Fibroblast of lung (primary cell): Measurements from ENCODE around the gene PRDX5. TPM values are rescaled to one million over a fixed set of nuclear protein-coding genes. Genes with fewer than 3 reads are reported as not detected.

Experiments used
- DNase-seq, 2 donors: peaks; one replicate each; pipeline versions ENCODE4 v3.0.0 to v3.0.0-alpha.2; 2010; ENCODE audit warnings: low read depth in 2 of 2
- H2AFZ ChIP-seq: 2 replicates; pipeline ENCODE4 v1.5.1; 2012; ENCODE audit warnings: low read length, control low read depth, inconsistent platforms
- H3K27ac ChIP-seq: 2 replicates; pipeline ENCODE4 v1.5.1; 2011; ENCODE audit warnings: low read length, control low read depth; ENCODE audit not compliant: insufficient read depth
- H3K27me3 ChIP-seq: 2 replicates; pipeline ENCODE4 v1.5.1; 2011; ENCODE audit warnings: mild to moderate bottlenecking, low read length; ENCODE audit not compliant: control insufficient read depth, insufficient read depth
- H3K36me3 ChIP-seq: 2 replicates; pipeline ENCODE4 v1.5.1; 2011; ENCODE audit warnings: low read length; ENCODE audit not compliant: control insufficient read depth, insufficient read depth
- H3K4me1 ChIP-seq: 2 replicates; pipeline ENCODE4 v1.5.1; 2011; ENCODE audit warnings: low read length; ENCODE audit not compliant: control insufficient read depth, insufficient read depth; ENCODE audit errors: extremely low read depth
- H3K4me2 ChIP-seq: 2 replicates; pipeline ENCODE4 v1.5.1; 2011; ENCODE audit warnings: low read length, control low read depth; ENCODE audit not compliant: insufficient read depth; ENCODE audit errors: extremely low read depth
- H3K4me3 ChIP-seq, 4 experiments: fragments of 200-600 bp in 1 of 4; sonication (generic) in 1 of 4; replicated peaks in 1 of 4; 2 replicates each; pipeline ENCODE4 v1.5.1; 2011 to 2016; ENCODE audit warnings: low read length in 4 of 4, low read depth in 3 of 4, mild to moderate bottlenecking in 3 of 4, control low read depth in 2 of 4, inconsistent platforms in 1 of 4, mixed read lengths in 1 of 4; ENCODE audit not compliant: insufficient read depth in 1 of 4; ENCODE audit errors: control extremely low read depth in 1 of 4
- H3K79me2 ChIP-seq: 2 replicates; pipeline ENCODE4 v1.5.1; 2012; ENCODE audit warnings: mild to moderate bottlenecking, low read length, inconsistent platforms; ENCODE audit not compliant: control insufficient read depth, insufficient read depth
- H3K9ac ChIP-seq: 2 replicates; pipeline ENCODE4 v1.5.1; 2011; ENCODE audit warnings: mild to moderate bottlenecking, low read length, control low read depth; ENCODE audit not compliant: insufficient read depth
- H3K9me3 ChIP-seq: 2 replicates; pipeline ENCODE4 v1.5.1; 2012; ENCODE audit warnings: low read depth, low read length; ENCODE audit not compliant: control insufficient read depth, insufficient read depth
- H4K20me1 ChIP-seq: 2 replicates; pipeline ENCODE4 v1.5.1; 2011; ENCODE audit warnings: low read length; ENCODE audit not compliant: control insufficient read depth, insufficient read depth; ENCODE audit errors: extremely low read depth
- EZH2 ChIP-seq: IDR thresholded peaks from 2 replicates; pipeline ENCODE4 v1.5.1; 2012; ENCODE audit warnings: low read length, control low read depth, mild to moderate bottlenecking; ENCODE audit errors: missing control alignments
- polyA plus RNA-seq, 2 donors: library from polyadenylated mRNA; depleted of rRNA in 1 of 2; stranded (reverse) in 1 of 2; unstranded in 1 of 2; fragments of >200 nt; gene quantifications; 2 replicates each; pipeline ENCODE4 v1.2.1, GENCODE V29; 2011 to 2012; ENCODE audit warnings: missing spikeins in 1 of 2
- total RNA-seq: library from RNA; depleted of rRNA; stranded (reverse); fragments of >200 nt; gene quantifications from 2 replicates; pipeline ENCODE4 v1.2.1, GENCODE V29; 2014
- TF ChIP-seq, protein P1 (sequence below), 2 donors: IDR thresholded peaks in 1 of 2; conservative IDR thresholded peaks in 1 of 2; 1 replicate in 1 of 2; 2 replicates in 1 of 2; pipeline ENCODE4 v1.5.1; 2011 to 2012; ENCODE audit warnings: low read length in 2 of 2, control low read depth in 1 of 2, inconsistent platforms in 1 of 2, low read depth in 1 of 2, mild to moderate bottlenecking in 1 of 2

Gene PRDX5
- total and polyA plus RNA-seq, 2 donors (not counting 1 experiment from before 2014, with no cell fraction given): 319 to 431 TPM

DNA sequence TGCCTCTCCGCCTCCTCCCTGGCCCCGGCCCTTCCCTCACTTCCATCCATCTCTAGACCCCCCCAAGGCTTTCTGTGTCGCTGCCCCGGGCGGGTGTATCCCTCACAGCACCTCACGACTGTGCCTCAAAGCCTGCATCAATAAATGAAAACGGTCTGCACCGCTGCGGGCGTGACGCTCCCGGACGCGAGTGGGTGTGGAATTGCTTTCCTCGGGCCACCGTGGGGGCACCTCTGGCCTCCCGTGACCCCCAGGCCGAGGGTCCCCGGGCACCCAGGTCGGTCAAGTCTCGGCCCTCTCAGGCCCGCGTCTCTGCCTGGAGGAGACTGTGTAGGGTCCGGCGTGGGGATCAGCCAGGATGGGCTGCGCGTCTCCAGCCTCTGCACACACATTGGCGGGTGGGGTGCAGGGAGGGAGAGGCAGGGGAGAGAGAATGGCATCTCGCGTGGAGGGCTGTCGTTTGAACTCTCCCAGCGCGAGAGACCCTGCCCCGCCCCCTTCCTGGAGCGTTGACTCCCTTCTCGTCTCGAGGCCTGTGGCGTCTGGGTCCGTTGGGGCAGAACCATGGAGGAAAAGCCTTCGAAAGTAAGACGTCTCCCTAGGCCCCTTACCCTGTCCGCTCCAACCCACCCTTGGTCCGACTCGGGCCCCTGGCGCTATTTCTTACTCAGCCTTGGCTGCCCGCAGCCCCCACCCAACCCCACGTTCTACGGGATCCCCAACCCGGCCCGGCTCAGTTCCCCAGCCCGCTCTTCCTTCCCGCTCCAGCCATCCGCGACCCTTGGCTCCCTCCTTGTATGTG is 17.9 kb upstream of the PRDX5 start, which contains the start of gene CATSPERZ:
TSS of gene CATSPERZ (plus strand) at position 512 of the 802 bp plus-strand sequence. CDS start at position 565, 53 bp downstream.
- no peaks in the 10 kb centered on the region for H3K79me2 ChIP-seq
- peaks cover 7% of the 10 kb centered on the region for H3K4me1 ChIP-seq
- H3K4me3 ChIP-seq: peak within 1 kb of the TSS in 3 of 4 experiments; percentile 12 to 47 (median 27)
- H3K4me2 ChIP-seq: peak within 1 kb of the TSS; percentile 73
- peak within 1 kb of the TSS; percentile 30 for H2AFZ ChIP-seq
- H3K36me3 ChIP-seq: no peaks in the 10 kb centered on the region
- no peaks in the 10 kb centered on the region for H3K9me3 ChIP-seq
- no peaks in the 10 kb centered on the region for H4K20me1 ChIP-seq
- peaks cover 44% of the 10 kb centered on the region for H3K27me3 ChIP-seq
- no peak for DNase-seq
- peak within 1 kb of the TSS; percentile 28 for H3K9ac ChIP-seq
- TF ChIP-seq EZH2: peak; percentile 91
- TF ChIP-seq, protein P1, sequence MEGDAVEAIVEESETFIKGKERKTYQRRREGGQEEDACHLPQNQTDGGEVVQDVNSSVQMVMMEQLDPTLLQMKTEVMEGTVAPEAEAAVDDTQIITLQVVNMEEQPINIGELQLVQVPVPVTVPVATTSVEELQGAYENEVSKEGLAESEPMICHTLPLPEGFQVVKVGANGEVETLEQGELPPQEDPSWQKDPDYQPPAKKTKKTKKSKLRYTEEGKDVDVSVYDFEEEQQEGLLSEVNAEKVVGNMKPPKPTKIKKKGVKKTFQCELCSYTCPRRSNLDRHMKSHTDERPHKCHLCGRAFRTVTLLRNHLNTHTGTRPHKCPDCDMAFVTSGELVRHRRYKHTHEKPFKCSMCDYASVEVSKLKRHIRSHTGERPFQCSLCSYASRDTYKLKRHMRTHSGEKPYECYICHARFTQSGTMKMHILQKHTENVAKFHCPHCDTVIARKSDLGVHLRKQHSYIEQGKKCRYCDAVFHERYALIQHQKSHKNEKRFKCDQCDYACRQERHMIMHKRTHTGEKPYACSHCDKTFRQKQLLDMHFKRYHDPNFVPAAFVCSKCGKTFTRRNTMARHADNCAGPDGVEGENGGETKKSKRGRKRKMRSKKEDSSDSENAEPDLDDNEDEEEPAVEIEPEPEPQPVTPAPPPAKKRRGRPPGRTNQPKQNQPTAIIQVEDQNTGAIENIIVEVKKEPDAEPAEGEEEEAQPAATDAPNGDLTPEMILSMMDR (conservative IDR thresholded peaks at IDR 0.05 in 1 of 2, IDR thresholded peaks at IDR 0.05 in 1 of 2; ENCODE audit: low read depth in 1 of 2, low read length in 2 of 2): peak in 1 of 2 donors; percentile 1
- no peak within 1 kb of the TSS for H3K27ac ChIP-seq

DNA sequence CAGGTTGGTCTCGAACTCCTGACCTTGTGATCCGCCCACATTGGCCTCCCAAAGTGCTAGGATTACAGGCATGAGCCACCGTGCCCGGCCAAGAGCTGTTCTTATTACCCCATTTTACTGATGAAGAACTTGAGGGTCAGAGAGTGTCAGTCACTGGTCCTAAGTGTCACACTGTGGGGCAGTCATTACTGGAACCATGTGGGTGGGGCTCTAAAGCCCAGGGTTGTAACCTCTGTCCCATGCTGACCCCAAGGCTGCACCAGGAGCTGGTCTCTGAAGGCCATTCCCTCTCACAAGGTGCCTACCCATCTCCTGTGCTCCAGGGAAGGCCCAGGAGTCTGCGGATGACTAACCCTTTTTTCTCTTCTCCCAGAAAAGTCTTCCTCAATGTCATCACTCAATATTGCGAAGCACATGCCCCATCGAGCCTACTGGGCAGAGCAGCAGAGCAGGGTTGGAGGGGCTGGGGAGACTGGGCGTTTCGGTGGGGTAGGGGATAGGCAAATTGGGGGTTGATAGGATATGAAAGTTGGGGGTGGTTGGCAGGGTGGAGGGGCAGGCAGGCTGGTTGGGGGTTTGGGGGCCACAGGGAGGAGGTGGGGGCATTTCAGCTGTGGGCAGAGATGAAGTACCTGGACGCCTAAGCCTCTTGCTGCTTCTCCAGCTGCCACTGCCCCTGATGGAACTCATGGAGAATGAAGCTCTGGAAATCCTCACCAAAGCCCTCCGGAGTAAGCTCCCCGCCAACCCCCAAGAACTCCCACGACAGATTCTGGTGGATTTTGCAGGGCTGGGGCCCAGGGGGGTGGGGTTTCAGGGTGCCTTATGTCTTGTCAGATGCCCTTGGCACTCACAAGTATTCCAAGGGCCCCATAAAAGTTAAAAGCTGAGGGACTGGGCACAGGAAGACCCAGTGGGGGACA is 14.6 kb upstream of the PRDX5 start:
- DNase-seq: no peak
- no peaks in the 10 kb centered on the region for H3K9me3 ChIP-seq
- no peak for TF ChIP-seq EZH2
- TF ChIP-seq, protein P1 (conservative IDR thresholded peaks at IDR 0.05 in 1 of 2, IDR thresholded peaks at IDR 0.05 in 1 of 2; ENCODE audit: low read depth in 1 of 2, low read length in 2 of 2): no peak
- H2AFZ ChIP-seq: no peak overlapping the region
- H3K9ac ChIP-seq: no peak overlapping the region
- H3K27me3 ChIP-seq: peaks cover 11% of the 10 kb centered on the region
- H3K79me2 ChIP-seq: peaks cover 3% of the 10 kb centered on the region
- peak overlapping the region in 1 of 4 experiments; percentile 76 for H3K4me3 ChIP-seq
- H3K27ac ChIP-seq: no peak overlapping the region
- peaks cover 10% of the 10 kb centered on the region for H3K4me1 ChIP-seq
- no peak overlapping the region for H3K4me2 ChIP-seq
- H4K20me1 ChIP-seq: no peaks in the 10 kb centered on the region
- H3K36me3 ChIP-seq: peaks cover 2% of the 10 kb centered on the region

DNA sequence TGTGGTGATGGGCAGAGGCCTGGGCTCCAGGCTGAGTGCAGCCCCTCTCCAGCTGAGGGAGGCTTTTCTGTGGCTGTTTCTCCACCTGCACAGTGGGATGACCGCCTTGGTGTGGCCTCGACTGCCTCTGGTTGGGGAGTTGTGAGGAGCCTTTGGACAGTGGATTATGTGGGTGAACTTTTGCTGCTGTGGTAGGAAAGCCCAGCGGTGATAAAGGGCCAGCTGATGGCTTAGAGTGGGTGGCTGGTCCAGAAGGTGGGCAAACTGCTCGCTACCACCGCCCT is 13.9 kb upstream of the PRDX5 start:
- TF ChIP-seq EZH2: no peak
- TF ChIP-seq, protein P1 (conservative IDR thresholded peaks at IDR 0.05 in 1 of 2, IDR thresholded peaks at IDR 0.05 in 1 of 2; ENCODE audit: low read depth in 1 of 2, low read length in 2 of 2): no peak
- DNase-seq: no peak
- Histone ChIP-seq H3K4me2 (peak overlapping the region; percentile 77), H3K9ac (no peak overlapping the region), H3K4me3 (peak overlapping the region; percentile 41 to 76 (median 65)), H3K27me3 (peaks cover 10% of the 10 kb centered on the region), H4K20me1 (no peaks in the 10 kb centered on the region), H3K36me3 (peaks cover 2% of the 10 kb centered on the region), H2AFZ (peak overlapping the region; percentile 43), H3K4me1 (peaks cover 10% of the 10 kb centered on the region), H3K79me2 (peaks cover 3% of the 10 kb centered on the region), H3K27ac (peak overlapping the region; percentile 87), H3K9me3 (no peaks in the 10 kb centered on the region)
